ENCODE results near the gene RGS3. TPM values are rescaled to one million over a fixed set of nuclear protein-coding genes. Genes with fewer than 3 reads are reported as not detected.

RGS3 gene
- total RNA-seq, 1 experiment from 2014 or later: 52.7 TPM

DNA sequence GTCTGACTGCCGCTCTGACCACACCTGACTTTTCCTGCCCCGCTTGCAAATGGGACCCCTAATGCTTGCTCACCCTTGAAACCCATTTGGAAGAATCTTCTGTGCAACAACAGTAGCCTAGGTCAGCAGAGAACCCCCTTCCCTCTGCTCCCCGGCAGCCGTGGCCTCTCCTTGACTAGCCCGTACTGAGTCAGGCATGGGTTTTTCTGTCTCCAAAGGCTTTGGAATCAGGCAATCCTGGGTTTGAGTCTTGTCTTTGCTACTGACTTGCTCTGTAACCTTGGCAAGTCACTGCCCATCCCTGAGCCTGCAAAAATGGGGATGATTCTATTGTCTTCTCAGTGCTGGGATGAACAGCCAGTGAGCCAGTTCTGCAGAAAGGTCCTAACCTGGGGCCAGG is 135.4 kb downstream of the RGS3 start:
- no peak for DNase-seq (ENCODE audit: low read depth)
- in situ Hi-C loops (cut with HindIII; ENCODE audit: low pct_unique_long_range_greater_than_20kb, low sequenced_read_pairs): no loop called here

DNA sequence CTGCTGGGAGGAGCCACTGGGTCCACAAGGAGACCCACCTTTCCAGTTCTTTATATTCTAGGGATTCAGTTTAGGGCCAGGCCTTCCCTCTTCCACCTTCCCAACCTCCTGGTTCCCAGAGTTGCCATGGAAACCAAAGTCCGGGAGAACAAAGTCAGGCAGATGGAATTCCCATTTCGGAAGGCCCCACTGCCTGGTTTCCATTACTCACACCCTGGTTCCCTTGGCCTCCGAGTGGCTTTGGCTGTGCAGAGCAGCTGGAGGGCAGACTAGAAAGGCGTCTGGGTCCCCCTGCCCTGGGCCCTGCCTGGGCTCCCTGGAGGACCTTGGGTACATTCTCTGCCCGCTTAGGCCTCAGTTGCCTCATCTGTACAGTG is 136.1 kb downstream of the RGS3 start:
- DNase-seq (ENCODE audit: low read depth): no peak
- in situ Hi-C loops (cut with HindIII; ENCODE audit: low pct_unique_long_range_greater_than_20kb, low sequenced_read_pairs): no loop called here

DNA sequence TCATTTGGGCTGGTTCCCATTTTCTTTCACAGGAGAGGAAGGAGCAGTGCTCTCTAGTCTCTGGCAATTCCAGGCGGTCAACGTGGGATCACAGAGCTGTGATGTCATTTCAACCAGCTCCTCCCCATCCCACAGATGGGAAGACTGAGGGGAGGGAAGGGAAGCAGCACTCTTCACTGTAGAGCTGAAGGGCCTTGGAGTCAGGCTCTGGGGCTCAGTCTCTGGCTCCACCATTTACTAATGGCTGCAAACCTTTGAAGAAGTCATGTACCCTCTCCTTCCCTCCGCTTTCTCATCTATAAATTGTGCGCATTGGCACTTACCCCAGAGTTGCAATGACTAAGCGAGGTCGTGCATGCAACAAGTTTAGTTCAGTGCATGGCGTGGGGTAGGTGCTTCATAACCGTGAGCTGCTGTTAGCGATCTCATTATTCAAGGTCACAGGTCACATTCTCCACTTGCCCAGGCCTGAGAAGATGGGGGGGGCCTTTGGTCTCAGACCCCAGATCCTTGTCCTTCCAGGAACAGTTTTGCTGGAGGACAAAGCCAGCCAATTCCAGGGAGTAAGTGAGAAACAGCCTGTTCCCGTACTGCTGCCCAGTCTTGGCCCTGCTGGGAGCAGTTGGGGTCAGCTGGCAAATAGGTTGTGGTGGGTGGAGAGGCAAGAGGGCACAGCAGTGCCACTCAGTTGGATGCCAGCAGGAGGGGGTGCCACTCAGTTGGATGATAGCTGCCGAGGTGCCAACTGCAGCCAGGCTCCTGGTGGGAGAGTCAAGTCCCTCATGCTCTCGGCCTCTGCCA is 136.7 kb downstream of the RGS3 start:
- in situ Hi-C loops (cut with HindIII; ENCODE audit: low pct_unique_long_range_greater_than_20kb, low sequenced_read_pairs): no loop called here
- DNase-seq (ENCODE audit: low read depth): no peak

DNA sequence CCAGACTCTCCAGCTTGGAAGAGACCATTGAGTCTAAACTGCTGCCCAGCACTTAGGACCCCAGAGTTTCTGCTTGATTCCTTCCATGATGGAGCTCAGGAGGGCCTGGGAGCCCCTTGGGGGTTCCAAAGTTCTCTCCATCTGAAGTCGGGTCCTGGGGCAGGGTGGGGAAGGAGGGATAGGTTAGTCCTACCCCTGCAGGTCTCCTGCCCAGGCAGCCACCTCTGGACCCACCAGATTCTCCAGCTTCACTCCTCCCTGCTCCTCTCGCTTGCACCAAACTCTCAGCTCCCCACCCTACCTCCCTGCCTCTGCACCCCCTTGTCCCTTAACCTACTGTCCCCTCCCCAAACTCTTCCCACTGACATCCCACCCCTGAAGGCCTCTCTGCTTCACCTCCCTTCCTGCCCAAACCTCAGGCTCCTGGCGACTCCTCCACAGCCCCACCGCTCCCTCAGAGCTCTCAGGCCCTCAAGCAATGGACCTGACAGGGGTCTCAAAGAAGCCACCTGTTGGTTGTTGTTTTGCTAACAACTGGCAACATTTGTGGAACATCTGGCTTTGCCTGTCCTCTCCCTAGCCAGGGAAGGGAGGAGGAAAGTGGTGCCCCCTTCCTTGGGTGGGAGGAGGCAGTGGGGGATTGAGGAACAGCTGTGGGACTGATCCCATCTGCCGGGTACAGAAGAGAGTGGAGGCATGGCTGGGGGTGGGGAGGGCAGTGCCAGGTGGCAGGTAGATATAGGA is 137.5 kb downstream of the RGS3 start:
- in situ Hi-C loops (cut with HindIII; ENCODE audit: low pct_unique_long_range_greater_than_20kb, low sequenced_read_pairs): no loop called here
- no peak for DNase-seq (ENCODE audit: low read depth)

DNA sequence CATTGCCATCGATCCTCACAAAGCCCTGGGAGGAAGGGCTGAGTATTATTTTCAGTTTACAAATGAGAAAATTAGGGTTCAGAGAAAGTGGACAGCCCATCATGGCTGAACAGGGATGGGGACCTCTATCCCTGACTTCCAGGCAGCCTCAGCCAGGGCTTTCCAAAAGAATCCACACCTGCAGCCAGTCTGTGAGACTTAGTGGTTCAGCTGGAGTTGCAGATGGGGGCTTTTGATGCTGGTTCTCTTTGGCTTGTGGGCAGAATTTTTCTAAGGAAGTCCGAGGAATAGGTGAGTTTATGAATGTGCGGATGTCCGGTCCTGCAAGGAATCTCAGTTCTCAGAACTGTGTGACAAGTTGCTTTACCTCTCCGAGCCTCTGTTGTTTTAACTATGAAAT is 138.1 kb downstream of the RGS3 start:
- in situ Hi-C loops (cut with HindIII; ENCODE audit: low pct_unique_long_range_greater_than_20kb, low sequenced_read_pairs): no loop called here
- DNase-seq (ENCODE audit: low read depth): no peak

DNA sequence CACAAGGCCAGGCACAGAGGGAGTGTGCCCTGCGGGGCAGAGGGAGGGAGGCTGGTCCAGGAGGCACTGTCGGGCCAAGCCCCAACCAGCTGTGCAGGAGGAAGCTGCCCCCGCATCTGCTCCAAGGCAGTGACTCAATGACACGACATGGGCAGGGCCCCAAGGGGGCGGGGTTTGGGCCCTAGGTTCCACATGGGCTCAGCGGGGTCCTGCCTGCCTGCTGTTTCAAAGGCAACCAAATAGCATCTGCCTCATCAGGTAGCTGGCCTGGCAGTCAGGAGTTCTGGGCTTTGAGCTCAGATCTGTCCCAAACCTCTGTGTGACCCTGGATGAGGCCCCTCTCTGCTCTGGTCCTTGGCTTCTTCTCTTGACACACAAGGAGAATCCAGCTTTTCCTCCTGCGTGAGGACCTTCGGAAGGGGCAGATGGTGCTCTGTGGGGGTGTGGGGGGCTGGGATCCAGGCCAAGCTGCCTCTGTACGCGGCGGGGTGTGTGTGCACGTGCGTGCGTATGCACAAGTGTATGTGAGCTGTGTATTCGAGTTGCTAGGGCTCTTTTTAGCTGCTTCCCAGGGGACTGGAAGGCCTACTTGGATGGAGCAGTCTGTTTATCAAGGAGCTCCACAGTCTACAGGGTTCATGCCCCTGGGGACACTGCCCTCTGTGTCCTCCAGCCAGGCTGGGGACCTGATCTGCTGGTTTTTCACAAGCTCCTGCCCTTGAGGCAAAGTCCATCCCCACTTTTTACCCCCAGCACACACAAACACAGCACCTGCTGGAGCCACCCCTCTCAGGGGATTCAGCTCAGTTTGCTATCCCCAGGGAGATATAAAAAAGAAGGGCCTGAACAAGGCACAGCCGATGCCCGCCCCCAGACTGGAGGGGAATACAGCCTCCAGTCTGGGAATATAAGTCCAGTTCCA is 138.9 kb downstream of the RGS3 start:
- DNase-seq (ENCODE audit: low read depth): peak; percentile 33
- in situ Hi-C loops (cut with HindIII; ENCODE audit: low pct_unique_long_range_greater_than_20kb, low sequenced_read_pairs): no loop called here

DNA sequence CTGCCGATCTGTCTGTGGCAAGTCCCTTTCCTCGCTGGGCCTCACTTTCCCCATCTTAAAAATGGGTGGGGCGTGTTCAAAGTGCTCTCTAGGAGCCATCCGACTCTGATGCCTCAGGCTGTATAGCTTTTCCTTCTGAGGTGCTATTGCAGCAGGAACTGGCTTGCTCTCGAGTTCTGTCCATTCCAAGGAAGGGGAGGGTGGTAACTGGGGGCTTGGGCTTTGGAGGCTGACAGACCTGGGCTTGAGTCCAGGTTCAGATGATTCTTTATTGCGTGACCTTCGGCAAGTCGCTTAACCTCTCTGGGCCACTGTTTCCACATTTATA is 139.5 kb downstream of the RGS3 start:
- DNase-seq (ENCODE audit: low read depth): no peak
- in situ Hi-C loops (cut with HindIII; ENCODE audit: low pct_unique_long_range_greater_than_20kb, low sequenced_read_pairs): no loop called here

DNA sequence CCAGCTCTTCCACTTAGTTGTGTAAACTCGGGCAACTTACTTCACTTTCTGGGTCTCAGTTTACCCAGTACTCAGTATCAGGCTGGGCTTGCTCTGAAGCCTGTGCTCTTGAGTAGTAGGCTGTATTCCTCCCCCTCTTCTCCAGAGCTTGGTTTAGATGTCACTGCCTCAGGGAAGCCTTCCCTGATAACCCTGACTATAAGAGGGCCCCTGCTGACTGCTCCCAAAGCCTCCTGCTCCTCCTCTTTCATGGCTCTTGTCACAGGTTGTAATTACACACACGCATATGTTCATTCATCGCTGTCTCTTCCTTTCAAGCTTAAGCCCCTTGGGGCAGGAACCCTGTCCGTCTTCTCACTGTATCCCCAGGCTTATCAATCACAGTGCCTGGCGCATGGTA is 140.2 kb downstream of the RGS3 start:
- no peak for DNase-seq (ENCODE audit: low read depth)
- in situ Hi-C loops (cut with HindIII; ENCODE audit: low pct_unique_long_range_greater_than_20kb, low sequenced_read_pairs): no loop called here

DNA sequence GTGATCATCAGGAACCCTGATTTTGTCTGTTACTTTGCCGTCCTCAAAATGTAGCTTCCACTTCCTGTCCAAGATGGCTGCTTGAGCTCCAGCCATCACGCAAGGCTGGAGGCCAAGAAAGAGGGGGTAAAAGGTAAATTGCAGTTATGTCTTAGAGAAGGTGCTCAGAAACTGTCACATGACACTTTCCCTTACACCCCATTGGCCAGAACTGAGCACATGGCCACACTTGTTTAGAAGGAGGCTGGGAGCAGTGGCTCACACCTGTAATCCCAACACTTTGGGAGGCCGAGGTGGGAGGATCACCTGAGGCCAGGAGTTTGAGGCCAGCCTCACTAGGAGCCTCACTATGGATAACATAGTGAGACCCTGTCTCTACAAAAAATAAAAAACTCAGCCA is 140.9 kb downstream of the RGS3 start:
- DNase-seq (ENCODE audit: low read depth): no peak
- in situ Hi-C loops (cut with HindIII; ENCODE audit: low pct_unique_long_range_greater_than_20kb, low sequenced_read_pairs): no loop called here

DNA sequence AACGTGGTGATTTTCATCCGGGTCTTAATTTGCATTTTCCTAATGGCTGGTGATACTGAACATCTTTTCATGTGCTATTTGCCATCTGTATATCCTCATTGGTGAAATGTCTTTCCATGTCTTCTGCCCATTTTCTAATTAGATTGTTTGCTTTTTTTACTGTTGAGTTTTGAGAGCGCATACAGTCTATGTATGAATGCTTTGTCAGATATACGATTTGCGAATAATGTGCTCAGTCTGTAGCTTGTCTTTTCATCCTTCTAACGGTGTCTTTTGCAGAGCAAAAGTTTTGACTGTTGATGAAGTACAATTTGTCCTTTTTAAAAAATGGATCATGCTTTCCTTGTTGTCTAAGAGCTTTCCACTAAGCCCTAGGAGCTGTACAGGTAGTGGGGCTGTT is 143.0 kb downstream of the RGS3 start:
- in situ Hi-C loops (cut with HindIII; ENCODE audit: low pct_unique_long_range_greater_than_20kb, low sequenced_read_pairs): no loop called here
- DNase-seq (ENCODE audit: low read depth): no peak

DNA sequence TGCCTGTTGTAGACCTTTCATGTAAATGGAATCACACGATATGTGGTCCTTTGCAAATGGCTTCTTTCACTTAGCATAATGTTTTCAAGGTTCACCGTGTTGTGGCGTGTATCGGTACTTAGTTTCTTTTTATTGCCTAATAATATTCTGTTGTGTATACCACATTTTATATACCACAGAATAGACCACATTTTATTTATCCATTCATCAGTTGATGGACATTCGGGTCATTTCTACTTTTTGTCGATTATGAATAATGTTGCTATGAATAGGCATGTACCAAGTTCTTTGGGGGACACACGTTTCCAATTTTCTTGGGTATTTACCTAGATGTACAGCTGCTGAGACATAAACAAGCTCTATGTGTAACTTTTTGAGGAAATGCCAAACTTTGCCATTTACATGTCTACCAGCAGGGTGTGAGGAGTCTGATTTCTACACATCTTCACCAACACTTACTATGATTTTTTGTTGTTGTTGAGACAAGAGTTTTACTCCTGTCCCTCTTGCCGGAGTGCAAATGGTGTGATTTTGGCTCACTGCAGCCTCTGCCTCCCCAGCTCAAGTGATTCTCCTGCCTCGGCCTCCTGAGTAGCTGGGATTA is 144.7 kb downstream of the RGS3 start:
- in situ Hi-C loops (cut with HindIII; ENCODE audit: low pct_unique_long_range_greater_than_20kb, low sequenced_read_pairs): no loop called here
- no peak for DNase-seq (ENCODE audit: low read depth)

DNA sequence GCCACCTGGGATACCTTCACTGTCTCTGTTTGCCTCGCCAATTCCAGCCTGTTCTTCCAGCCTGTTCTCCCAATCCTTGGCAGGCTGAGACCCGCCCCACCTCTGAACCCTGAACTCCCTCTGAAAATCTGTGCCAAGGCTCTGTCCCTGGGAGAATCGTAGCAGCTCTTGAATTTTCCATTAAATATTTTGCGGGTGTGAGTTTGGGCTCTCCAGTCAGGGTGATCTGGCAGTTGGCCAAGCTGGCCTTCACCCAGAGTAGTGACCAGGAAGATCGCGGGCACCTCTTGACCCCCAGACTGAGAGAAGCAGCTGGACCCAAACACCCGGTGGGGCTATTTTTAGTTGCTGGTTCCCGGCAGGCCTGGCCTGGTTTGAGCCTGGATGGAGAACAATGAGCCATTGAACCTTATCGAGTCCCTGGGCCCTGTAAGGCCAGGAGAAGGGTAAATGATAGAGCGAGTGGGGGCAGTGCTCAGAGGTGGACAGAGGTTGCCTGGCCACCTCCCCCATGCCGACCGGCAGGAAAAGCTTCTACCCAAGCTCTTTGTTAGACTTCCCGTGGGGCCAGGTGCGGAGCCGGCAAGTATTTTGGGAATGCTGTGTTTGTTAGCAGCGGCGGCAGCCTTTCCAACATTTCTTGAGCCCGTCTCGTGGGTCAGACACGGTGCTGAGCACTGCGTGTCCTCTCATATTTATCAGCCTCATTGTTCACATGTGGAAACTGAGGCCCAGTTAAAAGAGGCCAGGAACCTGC is 146.2 kb downstream of the RGS3 start:
- no peak for DNase-seq (ENCODE audit: low read depth)
- in situ Hi-C loops (cut with HindIII; ENCODE audit: low pct_unique_long_range_greater_than_20kb, low sequenced_read_pairs): no loop called here

DNA sequence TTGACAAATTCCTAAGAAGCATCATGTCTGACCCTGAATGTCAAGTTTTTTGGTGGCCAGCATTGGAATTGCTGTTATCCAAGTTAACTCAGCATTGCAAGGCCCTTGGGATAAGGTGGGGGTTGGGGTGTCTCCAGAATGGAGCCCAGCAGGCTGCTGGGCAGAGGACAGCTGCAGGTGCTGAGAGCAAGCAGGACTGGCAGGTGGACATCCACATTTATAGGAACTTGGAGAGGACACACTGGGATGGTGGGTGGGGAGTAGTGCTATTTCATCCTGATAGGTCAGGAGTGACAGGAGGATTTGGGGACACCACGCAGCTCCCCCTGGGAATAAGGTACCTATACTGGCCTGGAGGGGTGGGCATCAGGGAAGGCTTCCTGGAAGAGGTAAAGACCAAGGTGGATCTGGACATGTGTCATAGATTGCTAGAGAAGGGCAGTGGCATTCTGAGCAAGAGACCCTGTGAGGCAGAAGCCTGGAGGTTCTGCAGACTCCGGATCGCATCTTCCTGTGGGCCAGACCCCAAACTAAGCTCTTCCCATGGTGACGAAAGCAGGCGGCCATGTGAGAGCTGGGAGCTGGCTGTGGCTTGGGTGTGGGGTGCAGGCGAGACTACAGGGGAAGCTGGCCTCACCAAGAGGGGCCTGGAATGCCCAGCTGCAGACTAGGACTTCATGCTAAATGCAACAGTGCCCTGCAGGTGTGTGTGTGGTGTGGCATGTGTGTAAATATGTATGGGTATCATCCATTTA is 148.1 kb downstream of the RGS3 start:
- in situ Hi-C loops (cut with HindIII; ENCODE audit: low pct_unique_long_range_greater_than_20kb, low sequenced_read_pairs): no loop called here

DNA sequence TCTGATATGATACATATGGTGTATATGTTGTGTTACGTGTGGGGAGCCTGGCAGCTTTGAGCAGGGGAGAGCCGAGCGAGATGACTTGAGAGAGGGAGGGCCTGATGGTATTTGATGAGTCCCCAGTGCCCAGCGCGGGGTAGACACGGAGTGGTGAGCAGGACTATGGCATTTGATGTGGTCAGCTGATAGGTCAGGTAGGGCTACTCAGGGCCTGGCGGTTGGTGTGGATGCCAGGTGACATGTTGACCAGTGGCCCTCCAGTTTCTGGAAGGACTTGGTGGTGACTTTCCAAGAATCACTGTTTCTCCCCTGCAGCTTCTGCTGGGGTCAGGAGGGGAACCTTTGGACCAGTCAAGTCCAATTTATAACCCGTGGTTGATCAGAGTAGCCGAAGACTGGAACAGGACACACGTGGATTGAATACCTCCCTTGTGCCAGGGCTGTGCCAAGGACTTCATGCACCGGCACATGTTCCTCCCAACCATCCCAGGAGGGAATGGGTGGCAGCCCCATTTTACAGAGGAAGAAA is 148.8 kb downstream of the RGS3 start:
- no peak for DNase-seq (ENCODE audit: low read depth)
- in situ Hi-C loops (cut with HindIII; ENCODE audit: low pct_unique_long_range_greater_than_20kb, low sequenced_read_pairs): no loop called here

More for the DNA sequence above, 148.1 kb downstream of the RGS3 start:
- DNase-seq (ENCODE audit: low read depth): no peak

DNA sequence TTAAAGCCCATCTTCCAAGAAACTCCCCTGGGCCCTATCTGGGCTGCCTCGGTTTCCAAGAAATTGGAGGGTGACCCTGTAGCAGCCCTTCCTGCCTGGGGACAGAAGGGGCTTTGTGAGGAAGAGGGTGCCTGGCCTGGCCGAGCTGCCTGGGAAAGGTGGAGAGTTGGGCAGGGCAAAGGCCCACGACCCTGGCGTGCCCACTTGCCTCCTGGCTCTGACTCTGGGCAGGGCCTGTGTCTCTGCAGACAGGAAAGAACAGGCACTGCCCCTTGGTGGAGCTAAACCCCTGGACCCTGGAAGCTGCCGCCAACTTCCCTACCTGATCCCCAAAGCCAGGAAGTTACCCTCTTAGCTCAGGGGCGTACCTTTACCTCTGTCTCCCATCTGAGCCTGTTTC is 149.3 kb downstream of the RGS3 start:
- no peak for DNase-seq (ENCODE audit: low read depth)
- in situ Hi-C loops (cut with HindIII; ENCODE audit: low pct_unique_long_range_greater_than_20kb, low sequenced_read_pairs): no loop called here

DNA sequence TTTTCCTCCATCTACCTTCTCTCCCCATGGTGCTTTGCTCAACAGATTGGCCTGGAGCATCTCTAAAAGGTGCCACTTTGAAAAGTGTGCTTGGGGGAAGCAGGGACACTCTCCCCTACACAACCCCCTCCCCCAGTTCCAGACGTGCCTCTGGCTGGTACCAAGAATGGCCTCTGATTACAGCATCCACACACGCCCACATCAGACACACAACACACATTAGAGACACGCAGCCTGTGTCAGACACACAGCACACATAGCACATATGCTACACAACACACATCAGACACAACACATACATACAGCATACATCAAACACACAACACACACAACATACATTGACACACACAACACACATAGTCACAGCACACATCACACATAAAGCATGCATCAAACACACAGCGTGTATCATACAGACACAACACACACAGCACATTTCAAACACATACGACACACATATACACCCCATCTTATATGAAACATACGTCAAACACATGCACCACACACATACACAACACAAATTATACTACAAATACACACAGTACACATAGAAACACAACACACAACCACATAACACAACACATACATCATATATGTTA is 150.4 kb downstream of the RGS3 start:
- in situ Hi-C loops (cut with HindIII; ENCODE audit: low pct_unique_long_range_greater_than_20kb, low sequenced_read_pairs): no loop called here
- DNase-seq (ENCODE audit: low read depth): no peak
